GM19193 (cell line): Measurements from ENCODE around the gene ENTPD2.

ENCODE experiments used
- POLR2A ChIP-seq: IDR thresholded peaks from 4 replicates; pipeline ENCODE4 v1.6.1; 2011; ENCODE audit not compliant: insufficient read depth, insufficient read length; ENCODE audit errors: extremely low read depth

ENTPD2 gene

GRCh38 chr9:137053944-137054931 lies at the start of gene ENTPD2:
Gene ENTPD2, minus strand, starts transcription at chr9:137054061. Its CDS starts 64 bp downstream, at chr9:137053997.
- no peak for TF ChIP-seq POLR2A

GRCh38 chr9:137103206-137103999 lies 49.5 kb upstream of the ENTPD2 start:
- no peak for TF ChIP-seq POLR2A

- no peak for TF ChIP-seq POLR2A
These were observed 45.4 kb upstream of the ENTPD2 start for GRCh38 chr9:137099231-137099630.

- TF ChIP-seq POLR2A, result no peak
These were observed 44.1 kb upstream of the ENTPD2 start for GRCh38 chr9:137097761-137098462.

- no peak for TF ChIP-seq POLR2A
These were observed 43.1 kb upstream of the ENTPD2 start for GRCh38 chr9:137096785-137097546.

- no peak for TF ChIP-seq POLR2A
These were observed 42.0 kb upstream of the ENTPD2 start for GRCh38 chr9:137095664-137096517.

GRCh38 chr9:137089232-137089947 lies 35.5 kb upstream of the ENTPD2 start:
- no peak for TF ChIP-seq POLR2A

GRCh38 chr9:137088121-137088520 lies 34.3 kb upstream of the ENTPD2 start:
- no peak for TF ChIP-seq POLR2A

- no peak for TF ChIP-seq POLR2A
These were observed 33.6 kb upstream of the ENTPD2 start for GRCh38 chr9:137087409-137087925.

GRCh38 chr9:137086531-137087408 lies 32.9 kb upstream of the ENTPD2 start, which contains the start of gene MAN1B1:
Gene MAN1B1, plus strand, starts transcription at chr9:137086985. Its CDS starts 15 bp downstream, at chr9:137087000.
- TF ChIP-seq POLR2A, result peak; percentile 70

- no peak for TF ChIP-seq POLR2A
These were observed 32.2 kb upstream of the ENTPD2 start for GRCh38 chr9:137085920-137086530.
